CD4-positive, alpha-beta T cell treated with Interleukin-1 beta for 1 hour (primary cell): Measurements from ENCODE around the gene ULK3.
A peak's percentile ranks its signal among the peaks of the same experiment; 100 is the strongest.

Source experiments
- DNase-seq, 2 donors: peaks; one replicate each; pipeline ENCODE4 v3.0.0-alpha.2; 2020 to 2022

ULK3 gene

DNA sequence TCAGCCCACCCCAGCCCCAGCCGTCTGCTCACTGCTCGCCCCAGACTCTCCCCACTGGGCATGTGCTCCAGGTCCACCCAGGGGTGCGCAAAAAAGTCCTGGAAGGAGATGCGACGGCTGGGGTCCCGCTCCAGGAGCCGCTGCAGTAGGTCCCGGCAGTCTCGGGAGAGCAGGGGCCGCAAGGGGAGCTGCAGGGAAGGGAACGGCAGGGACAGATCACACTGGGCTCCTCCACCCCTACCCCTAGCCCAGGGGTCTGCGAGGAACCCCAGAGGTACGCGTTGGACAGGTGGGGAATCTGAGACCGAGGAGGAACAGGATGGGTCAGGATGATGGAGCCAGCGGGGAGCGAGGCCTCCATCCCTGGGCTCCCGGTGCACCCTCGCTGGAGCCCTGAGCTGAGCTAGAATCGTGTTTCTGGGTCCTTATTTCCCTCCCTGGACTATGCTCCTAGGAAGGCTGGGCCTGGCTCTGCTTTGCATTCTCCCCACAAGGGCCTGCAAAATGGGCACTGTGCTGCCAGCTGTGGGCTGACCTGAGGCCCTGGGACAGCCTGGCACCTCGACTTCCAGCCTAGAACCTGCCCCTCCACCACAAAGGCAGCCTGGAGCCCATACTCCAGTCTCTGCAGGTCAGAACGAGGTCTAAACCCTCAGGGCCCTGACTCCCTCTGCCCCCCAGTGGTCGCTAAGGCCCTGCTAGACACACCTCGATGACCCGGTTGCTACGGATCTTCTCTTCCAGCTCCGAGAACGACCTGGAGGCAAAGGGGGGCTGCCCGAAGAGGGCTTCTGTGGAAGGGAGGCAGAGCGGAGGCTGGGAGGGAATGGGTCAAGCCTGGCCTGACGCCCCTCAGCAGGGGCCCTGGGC, 3.2 kb downstream of the ULK3 start:
- DNase-seq, result no peak

DNA sequence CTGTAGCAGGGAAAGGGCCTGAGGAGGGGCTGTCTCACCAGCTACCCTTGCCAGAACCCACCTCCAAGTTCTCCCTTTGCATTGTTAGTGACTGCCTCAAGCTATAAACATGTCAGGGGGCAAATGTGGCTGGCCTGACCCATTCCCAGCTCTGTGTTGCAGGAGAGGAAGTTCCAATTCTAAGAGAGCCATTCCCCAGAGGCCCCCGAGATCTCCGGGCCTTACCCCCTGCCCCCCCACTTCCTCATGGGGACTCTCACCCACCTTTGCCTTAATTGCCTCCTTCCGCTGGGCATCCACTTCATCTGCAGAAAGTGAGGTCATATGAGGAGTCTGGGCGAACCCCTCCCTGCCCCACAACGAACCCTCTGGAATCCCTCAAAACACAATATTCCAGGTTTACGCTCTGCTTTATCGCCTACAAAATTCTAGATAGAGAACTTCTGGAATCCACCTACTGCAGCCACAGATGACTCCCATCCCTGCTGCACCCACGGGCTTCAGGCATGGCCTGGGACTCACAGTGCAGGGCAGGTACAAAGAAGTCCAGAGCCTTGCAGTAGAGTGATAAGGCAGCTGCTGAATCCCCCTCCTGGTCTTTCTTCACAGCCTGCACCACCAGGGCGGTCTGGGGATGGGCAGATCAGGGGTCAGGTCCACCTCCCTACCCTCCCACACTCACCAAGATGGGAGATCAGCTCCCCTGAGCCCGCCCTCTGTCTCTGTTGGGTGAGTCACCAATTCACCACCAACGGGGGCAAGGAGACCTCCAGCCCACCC, 4.0 kb downstream of the ULK3 start:
- no peak for DNase-seq

DNA sequence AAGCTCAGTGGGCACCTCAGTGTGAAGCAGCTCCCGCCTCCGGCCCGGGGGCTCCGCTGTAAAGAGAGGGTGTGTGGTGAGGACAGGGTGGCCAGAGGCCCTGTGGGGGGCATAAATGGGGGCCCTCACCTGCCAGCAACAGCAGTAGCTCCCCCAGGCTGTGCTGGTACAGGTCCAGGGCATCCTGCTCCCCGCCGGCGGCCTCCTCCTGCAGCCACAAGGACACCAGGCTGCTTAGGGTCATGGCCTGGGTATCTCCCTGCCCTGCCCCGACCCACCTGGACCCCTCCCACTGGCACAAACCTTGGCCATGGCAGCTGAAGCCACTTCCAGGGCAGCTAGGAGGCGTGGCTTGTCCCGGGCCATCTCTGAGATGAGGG, 4.8 kb downstream of the ULK3 start:
- no peak for DNase-seq

DNA sequence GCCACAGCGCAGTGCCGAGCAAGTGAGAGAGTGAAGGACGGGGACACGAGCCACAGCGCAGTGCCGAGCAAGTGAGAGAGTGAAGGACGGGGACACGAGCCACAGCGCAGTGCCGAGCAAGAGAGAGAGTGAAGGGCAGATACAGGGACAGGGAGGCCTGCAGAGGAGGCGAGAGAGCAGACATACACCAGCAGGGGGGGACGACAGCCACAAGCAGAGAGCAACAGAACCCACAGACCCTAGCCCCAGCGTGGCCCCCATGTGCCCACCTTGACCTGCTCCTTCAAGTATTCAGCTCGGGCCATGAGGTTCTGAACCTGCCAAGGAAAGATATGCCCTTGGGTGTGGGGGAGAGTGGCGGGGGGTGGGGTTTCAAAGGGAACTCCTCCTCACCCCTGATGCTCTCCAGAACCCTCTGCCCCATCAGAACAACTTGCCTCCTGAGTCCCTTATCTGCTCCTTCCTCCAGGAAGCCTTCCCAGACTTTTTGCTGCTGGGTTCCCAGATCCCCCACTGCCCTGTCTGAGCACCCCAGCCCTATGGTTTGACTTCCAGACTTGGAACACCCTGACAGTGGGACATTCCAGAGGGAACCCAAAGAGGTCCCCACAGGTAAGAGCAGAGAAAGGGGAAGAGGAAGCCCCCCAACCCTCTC, 5.3 kb downstream of the ULK3 start:
- no peak for DNase-seq

DNA sequence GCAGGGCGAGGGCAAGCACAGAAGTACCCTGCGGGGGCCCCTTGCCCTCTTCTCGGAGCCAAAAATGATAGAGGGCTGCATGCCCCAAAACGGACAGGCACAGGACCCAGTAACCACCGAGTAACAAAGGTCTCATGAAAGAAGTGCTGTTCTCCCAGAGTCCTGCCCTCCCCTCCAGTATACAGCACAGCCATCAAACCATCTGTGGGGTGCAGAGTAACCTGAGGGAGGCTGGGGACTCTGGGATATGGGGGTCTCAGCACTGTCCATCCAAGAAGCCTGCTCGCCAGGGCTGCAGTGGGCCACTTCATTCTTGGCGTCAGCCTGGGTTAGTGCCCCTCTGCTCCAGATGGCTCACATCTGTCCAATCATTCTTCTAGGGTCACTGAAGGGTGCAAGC, 6.1 kb downstream of the ULK3 start:
- DNase-seq, result no peak

DNA sequence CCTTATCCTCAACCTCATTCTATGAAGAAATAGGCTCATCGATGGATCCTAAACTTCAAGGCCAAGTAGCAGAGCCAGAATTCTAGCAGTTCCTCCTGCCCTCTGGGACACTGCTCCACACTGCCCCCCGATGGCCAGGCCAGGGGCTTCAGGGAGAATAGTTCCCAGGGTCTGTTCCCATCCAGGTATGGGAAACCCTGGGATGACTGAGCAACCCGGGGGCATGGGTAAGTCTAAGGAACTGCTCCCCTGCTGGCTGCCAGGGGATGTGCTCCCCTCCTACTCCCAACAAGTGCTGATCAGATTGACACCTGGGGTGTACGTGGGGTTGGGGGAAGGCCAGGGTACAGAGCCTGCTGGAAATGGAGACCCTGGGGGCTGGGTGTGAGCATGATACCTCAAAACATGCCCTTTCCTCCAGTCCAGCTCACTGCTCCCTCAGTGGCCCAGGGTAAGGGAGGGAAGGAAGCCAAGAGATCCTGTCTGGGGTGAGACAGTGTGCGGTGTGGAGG, 7.6 kb downstream of the ULK3 start:
- peak; percentile 34 to 49 for DNase-seq

DNA sequence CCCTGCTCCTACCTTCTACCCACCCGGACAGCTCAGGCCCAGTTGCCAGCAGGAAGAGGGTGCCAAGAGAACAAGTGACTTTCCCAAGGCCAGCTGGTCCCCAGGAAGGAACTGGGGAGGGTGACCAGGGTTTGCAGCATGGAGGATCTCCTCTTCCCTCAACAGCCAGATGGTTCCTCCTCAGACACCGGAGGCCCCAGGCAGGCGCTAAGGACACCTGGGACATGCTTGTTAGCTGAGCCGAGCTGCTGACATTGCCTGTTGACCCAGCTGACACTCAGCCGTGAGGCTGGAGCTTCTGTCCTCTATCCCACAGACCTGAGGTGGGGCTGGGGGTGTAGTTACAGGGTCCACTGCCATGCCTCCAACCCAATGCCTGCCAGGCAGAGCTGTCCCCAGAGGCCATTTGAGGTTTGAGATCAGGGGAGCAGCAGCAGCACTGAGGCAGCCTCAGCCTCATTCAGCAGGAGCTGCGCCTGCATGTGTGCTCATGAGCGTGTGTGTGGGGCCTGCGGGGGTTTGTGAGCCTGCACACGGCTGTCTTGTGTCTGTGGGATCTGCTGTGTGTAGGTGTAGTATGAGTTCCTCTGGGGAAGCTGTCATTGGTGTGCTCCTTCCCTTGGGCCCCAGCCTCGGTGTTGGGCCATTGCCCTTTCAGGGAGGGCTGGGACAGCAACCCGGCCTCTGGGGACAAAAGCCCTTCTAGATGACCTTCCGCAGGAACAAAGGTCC, 9.4 kb downstream of the ULK3 start:
- DNase-seq, result no peak

DNA sequence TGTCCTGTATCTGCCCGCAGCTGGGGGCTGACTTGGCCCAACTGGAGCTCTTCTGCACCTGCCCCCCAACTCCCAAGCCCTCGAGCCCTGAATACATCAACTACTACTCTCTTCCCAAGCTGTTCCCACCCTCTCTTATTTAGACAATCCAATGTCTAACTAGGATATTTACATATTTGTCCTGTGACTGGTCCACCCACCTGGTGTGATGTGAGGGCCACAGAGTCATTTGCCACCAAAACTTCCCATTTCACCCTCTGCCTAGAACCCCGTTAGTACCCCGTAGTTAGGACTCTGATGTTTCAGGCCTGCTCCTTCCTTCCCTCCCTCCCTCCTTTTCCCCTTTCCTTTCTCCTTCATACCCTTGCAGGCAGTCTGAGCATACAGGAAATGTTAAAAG, 10.1 kb downstream of the ULK3 start:
- no peak for DNase-seq

DNA sequence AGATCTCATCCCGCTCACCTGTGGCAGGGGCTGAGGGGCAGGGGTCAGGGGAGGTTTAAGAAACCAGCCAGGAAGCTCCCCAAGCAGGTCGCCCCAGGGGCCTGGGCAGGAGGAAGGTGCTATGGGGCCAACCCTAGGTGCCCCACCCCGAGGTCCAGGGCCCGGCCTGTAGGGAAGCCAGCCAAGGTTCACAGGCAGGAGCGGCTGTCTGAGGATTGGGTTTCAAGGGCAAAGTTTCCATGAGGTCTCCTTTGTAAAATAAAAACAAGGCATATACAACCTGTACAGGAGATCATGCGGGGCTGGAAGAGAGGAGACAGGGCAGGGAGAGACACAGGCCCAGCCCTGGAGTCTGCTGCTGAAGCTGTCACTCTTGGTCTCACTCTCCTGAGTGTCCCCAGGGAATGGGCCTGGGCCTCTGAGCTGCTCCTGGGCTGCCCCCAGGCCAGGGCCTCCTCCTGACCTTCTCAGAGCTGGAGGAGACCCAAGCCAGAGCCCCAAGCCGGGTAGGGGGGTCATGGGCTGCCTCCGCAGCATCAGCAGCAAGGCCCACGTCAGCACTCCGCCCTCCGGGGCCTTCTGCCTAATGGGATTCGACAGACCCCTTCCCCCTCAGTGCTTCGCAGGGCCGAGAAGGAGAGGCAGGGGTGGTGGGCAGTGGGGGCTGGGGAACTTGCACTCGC, 11.0 kb downstream of the ULK3 start:
- DNase-seq, result no peak

DNA sequence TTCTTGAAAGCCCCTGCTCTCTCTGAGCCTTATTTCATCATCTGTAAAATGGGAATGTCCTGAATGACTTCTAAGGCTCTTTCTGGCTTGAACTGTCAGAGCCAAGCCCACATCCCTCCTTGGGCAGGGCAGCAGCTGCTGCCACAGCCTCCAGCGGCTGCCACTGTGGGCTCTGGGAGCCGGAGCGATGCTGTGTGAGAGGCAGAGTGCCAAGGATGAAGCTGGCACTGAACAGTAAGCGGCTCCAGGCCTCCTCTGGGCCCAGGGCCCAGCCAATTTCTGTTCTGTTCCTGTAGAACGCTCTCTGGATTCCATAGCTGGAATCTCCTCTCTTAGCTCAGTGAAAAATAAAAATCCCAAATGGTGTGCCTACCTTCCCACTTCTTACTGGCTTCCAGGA, 12.1 kb downstream of the ULK3 start:
- no peak for DNase-seq

DNA sequence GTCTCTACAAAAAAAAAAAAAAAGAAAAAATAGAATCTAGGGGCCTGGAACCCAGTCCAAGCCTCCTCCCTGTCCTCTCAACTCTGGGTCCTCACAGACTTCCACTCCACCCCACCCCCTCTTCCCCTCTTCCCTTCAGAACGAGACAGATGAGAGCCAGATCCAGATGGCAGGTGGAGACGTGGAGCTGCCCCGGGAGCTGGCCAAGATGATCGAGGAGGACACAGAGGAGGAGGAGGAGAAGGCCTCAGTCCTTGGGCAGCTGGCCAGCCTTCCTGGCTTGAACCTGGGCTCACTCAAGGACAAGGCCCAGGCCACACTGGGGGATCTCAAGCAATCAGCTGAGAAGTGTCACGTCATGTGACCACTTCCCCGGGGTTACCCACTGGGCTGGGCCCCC, 13.0 kb downstream of the ULK3 start:
- DNase-seq, result no peak

DNA sequence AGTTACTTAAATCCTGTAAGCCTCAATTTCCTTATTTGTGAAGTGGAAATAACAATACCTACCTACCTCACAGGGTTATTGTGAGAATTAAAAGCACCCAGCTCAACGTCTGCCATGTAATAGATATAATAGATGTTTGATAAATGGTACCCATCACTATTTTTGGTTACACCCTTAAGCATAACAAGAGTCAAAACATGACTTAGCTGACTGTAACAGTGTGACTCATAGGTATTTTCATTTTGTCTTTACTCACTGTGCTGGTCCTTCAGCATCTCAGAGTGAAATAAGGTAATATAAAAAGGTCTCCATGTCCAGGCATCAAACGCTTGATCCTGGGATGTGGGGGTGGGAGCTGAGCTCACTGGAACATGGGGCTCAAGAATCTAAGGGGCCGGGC, 13.5 kb downstream of the ULK3 start:
- no peak for DNase-seq

DNA sequence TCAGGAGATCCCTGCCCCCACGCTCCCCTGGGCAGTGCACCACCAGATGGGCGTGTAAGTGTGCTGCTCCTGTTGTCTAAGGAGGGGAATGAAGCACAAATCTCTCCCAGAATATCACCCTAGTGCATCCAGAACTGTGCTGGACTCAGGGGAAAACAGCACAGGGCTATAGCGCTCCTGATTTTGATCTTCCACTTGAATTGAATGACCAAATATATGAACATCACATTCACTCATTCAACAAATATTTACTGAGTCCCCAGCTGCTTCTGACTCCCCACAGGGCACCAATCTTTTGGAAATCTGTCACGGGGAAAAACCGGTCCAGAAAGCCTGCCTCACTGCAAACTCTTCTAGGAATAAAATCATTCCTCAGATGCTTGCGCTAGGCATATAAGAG, 14.1 kb downstream of the ULK3 start:
- no peak for DNase-seq

DNA sequence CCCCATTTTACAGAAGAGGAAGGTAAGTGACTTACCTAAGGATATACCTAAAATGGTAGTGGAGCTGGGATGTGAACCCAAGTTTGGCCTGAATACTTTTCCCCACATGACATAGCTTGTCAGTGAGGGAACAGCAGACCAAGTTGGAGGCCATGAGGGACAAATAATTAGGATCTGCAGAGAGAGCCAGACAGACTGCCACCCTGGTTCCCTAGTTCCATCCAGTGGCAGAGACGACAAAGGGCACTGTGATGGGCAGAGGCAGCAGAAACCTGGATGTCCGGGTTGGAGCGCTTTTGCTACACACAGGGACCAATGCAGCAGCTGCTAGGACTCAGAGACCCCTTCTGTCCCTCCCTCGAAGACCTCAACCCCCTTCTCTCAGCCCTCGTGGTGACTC, 15.3 kb downstream of the ULK3 start:
- DNase-seq, result no peak

DNA sequence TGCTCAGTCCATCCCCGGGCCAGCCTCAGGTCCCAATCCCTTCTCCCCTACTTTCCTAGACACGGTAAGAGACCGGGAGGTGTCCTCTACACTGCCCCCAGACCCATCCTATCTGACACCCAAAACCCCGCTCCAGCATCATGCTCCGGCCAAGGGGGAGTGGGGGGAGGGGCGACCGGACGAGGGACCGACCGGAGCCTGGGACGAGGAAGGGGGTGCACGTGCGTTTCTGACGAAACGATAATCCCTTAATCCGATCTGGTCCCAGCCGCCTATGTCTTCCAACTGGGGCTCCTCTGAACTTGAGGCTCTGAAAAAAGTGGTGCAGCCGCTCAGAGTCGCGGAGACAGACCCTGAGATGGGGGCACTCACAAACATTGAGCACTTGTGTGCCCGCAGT, 16.0 kb downstream of the ULK3 start:
- DNase-seq, result no peak

DNA sequence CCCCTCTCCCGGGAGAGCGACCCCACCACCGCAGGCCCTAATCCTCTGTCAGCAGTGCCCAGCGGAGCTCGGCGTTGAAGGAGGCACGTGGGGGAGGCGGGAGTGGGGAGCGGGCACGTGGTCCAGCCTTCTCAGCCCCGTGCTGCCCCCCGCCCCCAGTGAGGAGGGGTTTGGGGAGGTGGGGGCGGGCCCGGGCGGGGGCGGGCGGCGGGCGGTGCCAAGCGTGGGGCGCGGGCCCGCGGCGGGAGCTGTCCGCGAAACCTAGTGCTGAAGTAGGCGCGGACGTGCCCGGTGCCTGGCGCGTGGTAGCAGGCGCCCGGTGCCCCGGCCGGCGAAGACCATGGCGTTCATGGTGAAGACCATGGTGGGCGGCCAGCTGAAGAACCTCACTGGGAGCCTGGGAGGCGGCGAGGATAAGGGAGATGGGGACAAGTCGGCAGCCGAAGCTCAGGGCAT, 16.6 kb downstream of the ULK3 start, which contains the start of gene CPLX3:
Gene CPLX3, plus strand, starts transcription at position 264 of the 456 bp plus-strand sequence. Its CDS starts 77 bp downstream, at position 341.
- peak; percentile 23 to 55 for DNase-seq

DNA sequence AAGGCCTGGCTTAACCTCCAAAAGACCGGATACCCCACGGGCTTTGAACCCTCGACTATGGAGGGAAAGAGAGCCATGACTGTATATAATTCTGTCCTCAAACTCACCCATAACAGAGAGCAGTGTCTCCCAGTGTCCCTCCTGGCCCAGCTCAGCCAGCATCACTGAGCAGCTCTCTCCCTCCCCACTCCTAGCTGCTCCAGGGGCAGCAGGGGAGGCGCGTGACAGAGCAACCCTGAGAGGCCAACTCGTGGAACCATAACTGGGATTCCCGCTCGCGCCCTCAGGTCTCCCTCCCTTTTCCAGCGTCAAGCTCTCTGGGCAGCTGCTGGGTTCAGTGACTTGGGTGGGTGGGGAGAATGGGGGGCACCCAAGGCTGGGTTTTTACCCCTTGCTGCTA, 17.1 kb downstream of the ULK3 start:
- no peak for DNase-seq

DNA sequence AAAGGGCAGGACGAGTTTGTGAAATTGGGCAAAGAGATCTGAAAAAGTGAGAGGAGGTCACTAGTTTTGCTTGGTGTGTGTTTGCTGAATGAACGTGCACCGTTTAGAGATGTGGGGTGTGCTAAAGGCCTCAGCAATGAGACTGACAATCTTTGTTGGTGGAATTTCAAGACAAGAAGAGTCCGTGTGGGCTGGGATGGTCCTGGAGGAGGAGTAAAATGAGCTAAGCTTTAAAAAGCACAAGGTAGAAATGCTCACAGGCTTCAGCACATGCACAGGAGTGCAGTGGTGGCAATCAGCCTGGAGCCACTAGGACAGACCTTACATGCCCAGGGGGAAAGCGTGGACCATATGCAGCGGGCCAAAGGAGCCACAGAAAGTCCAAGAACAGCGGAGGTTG, 18.0 kb downstream of the ULK3 start:
- no peak for DNase-seq

DNA sequence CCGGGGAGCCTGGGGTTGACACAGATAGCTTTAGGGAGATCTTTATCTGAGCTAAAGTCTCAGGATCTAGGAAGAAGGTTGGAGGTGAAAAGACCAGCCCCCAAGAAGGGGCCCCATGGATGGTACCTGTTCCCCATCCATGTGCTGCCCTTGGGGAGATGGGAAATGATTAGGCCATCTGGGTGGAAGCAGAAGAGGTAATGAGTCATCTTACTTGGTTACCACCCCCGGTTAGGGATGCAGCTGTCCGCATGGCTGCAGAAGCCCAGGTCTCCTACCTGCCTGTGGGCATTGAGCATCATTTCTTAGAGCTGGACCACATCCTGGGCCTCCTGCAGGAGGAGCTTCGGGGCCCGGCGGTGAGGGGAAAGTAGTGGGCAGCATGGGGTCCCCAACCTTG, 19.6 kb downstream of the ULK3 start:
- DNase-seq, result no peak

DNA sequence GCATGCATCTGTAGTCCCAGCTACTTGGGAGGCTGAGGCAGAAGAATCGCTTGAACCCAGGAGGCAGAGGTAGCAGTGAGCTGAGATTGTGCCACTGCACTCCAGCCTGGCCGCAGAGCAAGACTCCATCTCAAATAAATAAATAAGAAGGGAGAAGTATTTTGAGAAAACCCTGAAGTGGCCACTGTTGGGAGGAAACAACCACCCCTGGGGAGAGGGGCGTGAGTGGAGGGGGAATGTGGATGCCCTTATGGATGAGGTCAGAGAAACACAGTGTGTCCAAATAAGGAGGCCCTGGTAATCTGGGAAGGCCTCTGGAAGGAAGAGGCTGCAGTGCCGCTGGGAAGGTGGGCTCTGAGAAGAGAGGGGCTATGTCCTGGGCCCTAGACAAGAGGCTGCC, 20.7 kb downstream of the ULK3 start:
- no peak for DNase-seq

DNA sequence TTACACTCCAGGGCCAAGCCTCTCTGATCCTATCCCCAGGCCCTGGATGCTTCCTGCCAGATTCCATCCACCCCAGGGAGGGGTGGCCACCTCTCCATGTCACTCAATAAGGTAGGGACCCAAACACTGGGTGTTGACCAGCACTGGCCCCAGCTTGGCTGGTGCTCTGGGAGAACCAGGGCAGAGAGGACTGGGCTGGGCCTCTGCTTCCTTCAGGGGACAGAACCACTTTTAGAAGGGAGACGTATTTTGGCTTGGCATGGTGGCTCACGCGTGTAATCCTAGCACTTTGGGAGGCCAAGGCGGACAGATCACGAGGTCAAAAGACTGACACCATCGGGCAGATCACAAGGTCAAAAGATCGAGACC, 21.2 kb downstream of the ULK3 start:
- DNase-seq, result no peak
